ENCODE data around the gene PCGF1. TPM values are rescaled to one million over a fixed set of nuclear protein-coding genes. Genes with fewer than 3 reads are reported as not detected.
A peak's percentile ranks its signal among the peaks of the same experiment; 100 is the strongest.

The PCGF1 gene
- total and polyA plus RNA-seq, 2 of the 13 experiments (the other 11 are each of a cell fraction or from before 2014, with no cell fraction given): 20.4 to 22.6 TPM

DNA sequence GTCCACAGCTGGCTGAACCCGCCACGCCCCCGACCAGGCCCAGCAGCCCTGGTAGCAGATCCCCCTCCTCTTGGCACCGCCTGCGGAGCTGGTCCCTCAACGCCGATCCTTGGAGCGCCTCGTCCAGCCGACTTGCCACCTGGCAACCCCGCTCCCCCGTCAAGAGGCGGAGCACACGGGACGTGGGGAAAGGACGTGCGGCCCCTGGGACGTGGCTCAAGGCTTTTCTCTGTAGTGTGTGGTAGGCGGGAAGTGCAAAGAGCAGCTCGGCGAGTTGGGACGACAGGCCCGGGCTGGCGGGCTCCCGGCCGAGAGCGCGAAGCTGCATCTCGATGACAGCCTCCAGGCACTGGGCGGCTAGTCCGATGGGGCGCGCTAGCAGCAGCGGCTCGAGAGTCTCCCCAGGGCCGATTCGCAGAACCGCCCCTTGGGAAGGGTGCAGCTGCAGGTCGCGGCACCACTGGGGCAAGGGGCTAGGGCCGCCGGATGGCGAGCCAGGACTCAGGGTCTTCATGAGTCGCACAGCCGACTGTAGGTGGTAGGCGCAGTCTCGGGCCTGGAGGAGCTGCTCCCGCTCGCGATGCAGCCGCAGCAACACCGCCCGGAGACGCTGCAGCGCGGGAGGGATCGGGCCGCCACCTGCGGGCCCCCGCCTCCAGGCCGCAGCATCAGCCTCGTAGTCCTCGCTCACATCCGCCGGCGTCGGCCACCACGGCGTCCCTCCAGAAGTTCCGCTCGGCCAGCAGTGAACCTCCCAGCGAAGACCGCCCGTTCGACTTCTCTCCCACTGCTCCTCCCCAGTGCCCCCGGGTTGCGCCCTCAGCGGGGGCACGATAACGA is 25.3 kb downstream of the PCGF1 start (continued):
- TF ChIP-seq ZSCAN22 (CRISPR knock-in tag; IDR thresholded peaks at IDR 0.05) (peak; percentile 53; the same call in 1 of the 2 replicates), DR1 (CRISPR knock-in tag; IDR thresholded peaks at IDR 0.05) (peak; percentile 38; the same call in 1 of the 2 replicates), HNF4G (IDR thresholded peaks at IDR 0.05; ENCODE audit: borderline replicate concordance, low read depth, low read length) (no peak), HNF4G (CRISPR knock-in tag; IDR thresholded peaks at IDR 0.05; ENCODE audit: borderline replicate concordance, low read depth) (peak; percentile 25; the same call in 1 of the 2 replicates), ZNF20 (CRISPR knock-in tag; IDR thresholded peaks at IDR 0.05) (peak; percentile 62; the same call in 1 of the 2 replicates), RFXAP (CRISPR knock-in tag; IDR thresholded peaks at IDR 0.05; ENCODE audit: borderline replicate concordance) (peak; percentile 64), NFIB (CRISPR knock-in tag; IDR thresholded peaks at IDR 0.05; ENCODE audit: borderline replicate concordance) (0 out of 2 replicates have a peak, but pooled peaks have one; percentile 75), ZNF577 (CRISPR knock-in tag; IDR thresholded peaks at IDR 0.05; ENCODE audit: borderline replicate concordance, low read depth) (peak; percentile 17; the same call in 1 of the 2 replicates), ZNF264 (CRISPR knock-in tag; IDR thresholded peaks at IDR 0.05) (0 out of 2 replicates have a peak, but pooled peaks have one; percentile 39), ZMAT3 (CRISPR knock-in tag; conservative IDR thresholded peaks at IDR 0.05) (peak; percentile 55; the same call in 1 of the 2 replicates), ARID2 (CRISPR knock-in tag; IDR thresholded peaks at IDR 0.05; ENCODE audit: borderline replicate concordance) (peak; percentile 81; the same call in 1 of the 2 replicates), HOXA5 (CRISPR knock-in tag; IDR thresholded peaks at IDR 0.05) (no peak; the same call in 1 of the 2 replicates), SRY (CRISPR knock-in tag; IDR thresholded peaks at IDR 0.05) (0 out of 2 replicates have a peak, but pooled peaks have one; percentile 20), NRL (CRISPR knock-in tag; IDR thresholded peaks at IDR 0.05; ENCODE audit: borderline replicate concordance) (peak; percentile 82; the same call in 1 of the 2 replicates), SPEN (CRISPR knock-in tag; IDR thresholded peaks at IDR 0.05; ENCODE audit: low read depth) (peak; percentile 76), RNF2 (conservative IDR thresholded peaks at IDR 0.05; ENCODE audit: low read depth) (0 out of 2 replicates have a peak, but pooled peaks have one; percentile 43), ZBTB1 (CRISPR knock-in tag; IDR thresholded peaks at IDR 0.05; ENCODE audit: borderline replicate concordance) (0 out of 2 replicates have a peak, but pooled peaks have one; percentile 7)
- TF ChIP-seq, protein P1, sequence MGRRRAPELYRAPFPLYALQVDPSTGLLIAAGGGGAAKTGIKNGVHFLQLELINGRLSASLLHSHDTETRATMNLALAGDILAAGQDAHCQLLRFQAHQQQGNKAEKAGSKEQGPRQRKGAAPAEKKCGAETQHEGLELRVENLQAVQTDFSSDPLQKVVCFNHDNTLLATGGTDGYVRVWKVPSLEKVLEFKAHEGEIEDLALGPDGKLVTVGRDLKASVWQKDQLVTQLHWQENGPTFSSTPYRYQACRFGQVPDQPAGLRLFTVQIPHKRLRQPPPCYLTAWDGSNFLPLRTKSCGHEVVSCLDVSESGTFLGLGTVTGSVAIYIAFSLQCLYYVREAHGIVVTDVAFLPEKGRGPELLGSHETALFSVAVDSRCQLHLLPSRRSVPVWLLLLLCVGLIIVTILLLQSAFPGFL (CRISPR knock-in tag; IDR thresholded peaks at IDR 0.05): 0 out of 2 replicates have a peak, but pooled peaks have one; percentile 18
- TF ChIP-seq, protein P2, sequence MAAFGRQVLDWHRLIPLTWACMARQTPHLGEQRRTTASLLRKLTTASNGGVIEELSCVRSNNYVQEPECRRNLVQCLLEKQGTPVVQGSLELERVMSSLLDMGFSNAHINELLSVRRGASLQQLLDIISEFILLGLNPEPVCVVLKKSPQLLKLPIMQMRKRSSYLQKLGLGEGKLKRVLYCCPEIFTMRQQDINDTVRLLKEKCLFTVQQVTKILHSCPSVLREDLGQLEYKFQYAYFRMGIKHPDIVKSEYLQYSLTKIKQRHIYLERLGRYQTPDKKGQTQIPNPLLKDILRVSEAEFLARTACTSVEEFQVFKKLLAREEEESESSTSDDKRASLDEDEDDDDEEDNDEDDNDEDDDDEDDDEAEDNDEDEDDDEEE (CRISPR knock-in tag; IDR thresholded peaks at IDR 0.05): peak; percentile 61
- TF ChIP-seq, protein P3, sequence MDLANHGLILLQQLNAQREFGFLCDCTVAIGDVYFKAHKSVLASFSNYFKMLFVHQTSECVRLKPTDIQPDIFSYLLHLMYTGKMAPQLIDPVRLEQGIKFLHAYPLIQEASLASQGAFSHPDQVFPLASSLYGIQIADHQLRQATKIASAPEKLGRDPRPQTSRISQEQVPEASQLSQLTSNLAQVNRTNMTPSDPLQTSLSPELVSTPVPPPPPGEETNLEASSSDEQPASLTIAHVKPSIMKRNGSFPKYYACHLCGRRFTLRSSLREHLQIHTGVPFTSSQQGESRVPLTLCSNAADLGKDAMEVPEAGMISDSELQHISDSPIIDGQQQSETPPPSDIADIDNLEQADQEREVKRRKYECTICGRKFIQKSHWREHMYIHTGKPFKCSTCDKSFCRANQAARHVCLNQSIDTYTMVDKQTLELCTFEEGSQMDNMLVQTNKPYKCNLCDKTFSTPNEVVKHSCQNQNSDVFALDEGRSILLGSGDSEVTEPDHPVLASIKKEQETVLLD (CRISPR knock-in tag; IDR thresholded peaks at IDR 0.05; ENCODE audit: low read depth): no peak
- TF ChIP-seq, protein P4, sequence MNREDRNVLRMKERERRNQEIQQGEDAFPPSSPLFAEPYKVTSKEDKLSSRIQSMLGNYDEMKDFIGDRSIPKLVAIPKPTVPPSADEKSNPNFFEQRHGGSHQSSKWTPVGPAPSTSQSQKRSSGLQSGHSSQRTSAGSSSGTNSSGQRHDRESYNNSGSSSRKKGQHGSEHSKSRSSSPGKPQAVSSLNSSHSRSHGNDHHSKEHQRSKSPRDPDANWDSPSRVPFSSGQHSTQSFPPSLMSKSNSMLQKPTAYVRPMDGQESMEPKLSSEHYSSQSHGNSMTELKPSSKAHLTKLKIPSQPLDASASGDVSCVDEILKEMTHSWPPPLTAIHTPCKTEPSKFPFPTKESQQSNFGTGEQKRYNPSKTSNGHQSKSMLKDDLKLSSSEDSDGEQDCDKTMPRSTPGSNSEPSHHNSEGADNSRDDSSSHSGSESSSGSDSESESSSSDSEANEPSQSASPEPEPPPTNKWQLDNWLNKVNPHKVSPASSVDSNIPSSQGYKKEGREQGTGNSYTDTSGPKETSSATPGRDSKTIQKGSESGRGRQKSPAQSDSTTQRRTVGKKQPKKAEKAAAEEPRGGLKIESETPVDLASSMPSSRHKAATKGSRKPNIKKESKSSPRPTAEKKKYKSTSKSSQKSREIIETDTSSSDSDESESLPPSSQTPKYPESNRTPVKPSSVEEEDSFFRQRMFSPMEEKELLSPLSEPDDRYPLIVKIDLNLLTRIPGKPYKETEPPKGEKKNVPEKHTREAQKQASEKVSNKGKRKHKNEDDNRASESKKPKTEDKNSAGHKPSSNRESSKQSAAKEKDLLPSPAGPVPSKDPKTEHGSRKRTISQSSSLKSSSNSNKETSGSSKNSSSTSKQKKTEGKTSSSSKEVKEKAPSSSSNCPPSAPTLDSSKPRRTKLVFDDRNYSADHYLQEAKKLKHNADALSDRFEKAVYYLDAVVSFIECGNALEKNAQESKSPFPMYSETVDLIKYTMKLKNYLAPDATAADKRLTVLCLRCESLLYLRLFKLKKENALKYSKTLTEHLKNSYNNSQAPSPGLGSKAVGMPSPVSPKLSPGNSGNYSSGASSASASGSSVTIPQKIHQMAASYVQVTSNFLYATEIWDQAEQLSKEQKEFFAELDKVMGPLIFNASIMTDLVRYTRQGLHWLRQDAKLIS (CRISPR knock-in tag; IDR thresholded peaks at IDR 0.05): peak; percentile 50
